GM18519 (cell line): Measurements from ENCODE around the gene JMJD1C.
"Not testable (repeated sequence)": the region's sequence is repeated elsewhere in the genome, so short reads cannot be mapped to it uniquely, and the experiment has no call there.

Experiments used
- ATAC-seq: cut with Tn5 transposase; IDR thresholded peaks from one replicate; pipeline ENCODE4 v1.9.1; 2021; ENCODE audit warnings: mild to moderate bottlenecking, moderate library complexity; ENCODE audit not compliant: unreplicated experiment, low FRiP score

The JMJD1C gene

GRCh38 chr10:63314020-63314419 is 151.8 kb downstream of the JMJD1C start:
- ATAC-seq: no peak

- ATAC-seq: no peak
Observed at GRCh38 chr10:63313066-63313717, 152.6 kb downstream of the JMJD1C start.

- no peak for ATAC-seq
Observed at GRCh38 chr10:63308628-63309027, 157.1 kb downstream of the JMJD1C start.

DNA sequence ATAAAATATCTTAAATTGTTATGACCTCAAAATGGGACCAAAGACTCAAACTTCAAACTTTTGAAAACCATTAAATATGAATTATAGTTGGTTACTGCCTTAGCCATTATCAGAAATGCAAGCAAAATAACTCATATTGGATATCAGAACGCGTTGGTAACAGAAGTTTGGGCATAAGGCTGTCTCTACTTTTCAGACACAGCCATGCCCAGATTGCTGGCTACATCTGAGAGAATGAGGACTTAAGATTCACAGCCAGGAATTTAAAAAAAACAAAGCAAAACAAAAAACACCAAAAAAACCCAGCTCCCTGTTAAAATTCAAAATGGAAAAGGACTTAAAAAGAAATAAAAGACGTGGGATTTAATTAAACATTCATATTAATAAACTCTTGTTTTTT is 161.6 kb downstream of the JMJD1C start:
- ATAC-seq: no peak

DNA sequence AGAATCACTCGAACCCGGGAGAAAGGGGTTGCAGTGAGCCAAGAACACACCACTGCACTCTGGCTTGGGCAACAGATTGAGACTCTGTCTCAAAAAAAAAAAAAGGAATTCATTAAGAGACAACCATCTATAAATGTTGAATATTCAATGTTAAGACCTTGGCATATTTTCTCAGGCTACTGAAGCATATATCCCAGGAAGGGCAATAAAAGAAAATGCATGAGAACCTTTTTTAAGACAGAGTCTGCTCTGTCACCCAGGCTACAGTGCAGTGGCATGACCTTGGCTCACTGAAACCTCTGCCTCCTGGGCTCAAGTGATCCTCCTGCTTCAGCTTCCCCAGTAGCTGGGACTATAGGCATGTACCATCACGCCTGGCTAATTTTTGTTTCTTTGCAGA is 165.0 kb downstream of the JMJD1C start:
- ATAC-seq: no peak

DNA sequence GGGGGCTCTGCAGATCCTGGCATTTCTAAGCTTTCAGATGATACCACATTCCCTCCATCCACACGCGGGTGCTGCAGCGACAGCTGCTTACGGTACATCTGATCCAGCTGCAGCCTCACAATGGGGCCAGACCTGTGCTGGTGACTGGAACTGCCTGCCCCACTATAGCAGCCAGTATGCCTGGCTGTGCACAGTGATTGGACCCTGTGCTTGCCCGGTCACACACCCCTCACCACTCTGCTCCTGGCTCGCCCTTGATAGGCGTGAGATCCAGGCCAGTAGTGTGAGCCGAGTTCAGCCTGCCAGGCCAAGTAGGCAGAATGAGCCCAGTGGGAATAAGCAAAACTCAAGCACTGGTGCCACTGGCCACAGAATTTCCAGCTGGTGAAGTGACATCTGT is 167.8 kb downstream of the JMJD1C start:
- ATAC-seq: no peak

DNA sequence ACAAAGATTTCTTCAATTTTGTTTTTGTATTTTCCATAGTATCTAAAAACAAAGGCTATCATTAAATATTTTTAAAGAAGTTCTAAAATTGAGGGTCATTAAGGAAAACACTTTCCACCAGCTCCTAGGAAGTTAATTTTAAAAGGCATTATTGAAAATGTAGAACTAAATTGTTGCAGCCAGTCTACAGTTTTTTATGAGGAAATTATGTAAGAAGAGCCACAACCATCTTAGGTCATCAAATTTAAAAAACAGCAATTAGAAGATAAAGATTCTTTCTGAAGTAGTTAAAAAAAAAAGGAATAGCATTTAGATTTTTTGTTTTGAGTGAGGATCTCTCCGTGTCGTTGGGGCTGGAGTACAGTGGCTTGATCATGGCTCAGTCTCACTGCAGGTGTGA is 171.0 kb downstream of the JMJD1C start:
- no peak for ATAC-seq

GRCh38 chr10:63292847-63293246 is 172.9 kb downstream of the JMJD1C start:
- not testable (repeated sequence) for ATAC-seq

- no peak for ATAC-seq
Observed at GRCh38 chr10:63288170-63288569, 177.6 kb downstream of the JMJD1C start.

- ATAC-seq: peak; percentile 83
Observed at GRCh38 chr10:63286754-63287264, 179.0 kb downstream of the JMJD1C start.

GRCh38 chr10:63286340-63286739 is 179.4 kb downstream of the JMJD1C start:
- ATAC-seq: peak; percentile 28

- not testable (repeated sequence) for ATAC-seq
Observed at GRCh38 chr10:63283901-63284300, 181.9 kb downstream of the JMJD1C start.

GRCh38 chr10:63283093-63283492 is 182.7 kb downstream of the JMJD1C start:
- ATAC-seq: no peak

GRCh38 chr10:63281967-63282366 is 183.8 kb downstream of the JMJD1C start:
- ATAC-seq: no peak

GRCh38 chr10:63280386-63280785 is 185.4 kb downstream of the JMJD1C start:
- no peak for ATAC-seq

GRCh38 chr10:63275094-63275493 is 190.7 kb downstream of the JMJD1C start:
- ATAC-seq: no peak

GRCh38 chr10:63273577-63273976 is 192.2 kb downstream of the JMJD1C start:
- ATAC-seq: no peak

DNA sequence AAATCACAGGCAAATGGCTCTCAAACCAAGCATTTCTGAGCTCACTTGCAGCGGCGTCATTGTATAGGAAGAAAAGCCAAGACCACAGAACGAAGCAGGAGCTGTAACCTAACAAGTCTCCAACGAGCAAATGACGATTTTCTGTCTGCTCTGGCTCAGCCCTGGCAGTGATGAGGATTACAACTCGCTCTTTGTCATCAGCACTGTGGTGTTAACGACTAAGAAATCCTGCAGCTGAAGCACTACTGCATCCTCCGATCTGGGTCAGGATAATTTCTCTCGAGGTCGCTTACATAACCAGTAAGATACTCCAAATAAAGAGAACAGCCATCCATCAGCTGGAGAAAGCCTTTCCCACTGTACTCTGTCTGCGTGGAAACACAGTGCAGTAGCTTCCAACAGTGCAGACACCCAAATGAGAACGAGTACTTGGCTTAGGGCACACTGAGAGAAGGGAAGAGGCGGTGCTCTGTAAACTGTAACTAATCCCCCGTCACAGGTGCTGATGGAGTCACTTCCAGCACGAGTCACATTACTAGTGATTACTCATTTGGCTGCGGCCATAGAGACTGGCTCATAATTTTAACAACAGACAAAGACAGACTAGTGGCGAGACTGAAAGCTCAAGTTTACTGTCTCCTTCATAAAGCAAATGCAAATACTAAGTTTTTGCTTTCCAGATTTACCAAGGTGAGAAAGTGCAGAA is 196.8 kb downstream of the JMJD1C start:
- ATAC-seq: peak; percentile 87

DNA sequence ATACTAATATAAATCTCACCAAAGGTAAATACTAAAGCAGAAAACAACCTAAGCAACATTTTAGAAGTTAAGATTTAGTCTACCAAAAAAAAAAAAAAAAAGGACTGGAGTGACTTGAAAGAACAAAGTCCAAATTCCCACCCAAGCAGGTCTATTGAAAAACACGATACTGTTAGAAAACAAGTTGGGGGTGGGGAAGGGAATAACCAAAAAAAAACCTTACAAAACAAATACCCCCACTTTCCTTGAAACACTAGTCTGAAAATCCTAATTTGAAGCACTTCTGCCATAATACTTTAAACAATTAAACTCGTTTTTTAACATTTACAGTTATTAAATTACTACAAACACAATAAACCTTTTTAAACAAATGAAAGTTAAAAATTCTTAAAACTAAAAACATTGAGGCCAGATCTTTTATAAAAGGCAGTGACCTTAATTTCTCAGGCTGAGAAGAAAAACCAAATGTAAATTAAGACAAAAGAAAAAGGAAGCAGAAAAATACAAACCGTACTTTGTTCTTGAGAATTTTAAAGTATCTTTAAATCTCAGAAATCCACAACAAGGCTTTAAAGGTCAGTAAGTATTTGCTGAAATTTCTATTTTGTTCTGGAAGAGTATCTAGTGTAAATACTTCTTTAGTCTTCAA is 197.5 kb downstream of the JMJD1C start:
- no peak for ATAC-seq

- no peak for ATAC-seq
Observed at GRCh38 chr10:63267414-63268148, 198.2 kb downstream of the JMJD1C start.
